Heart left ventricle (tissue), 16 donors: Measurements from ENCODE around the gene COX6A1. TPM values are rescaled to one million over a fixed set of nuclear protein-coding genes. Genes with fewer than 3 reads are reported as not detected.

ENCODE experiments used
- ATAC-seq, 4 donors: fragments of 200-7000 bp; cut with Tn5 transposase; one replicate each; pipeline ENCODE4 v1.9.1; 2020 to 2022; ENCODE audit warnings: moderate library complexity in 4 of 4, mild to moderate bottlenecking in 3 of 4, moderate number of reproducible peaks in 1 of 4
- DNase-seq, 5 donors: peaks; one replicate each; pipeline ENCODE4 v3.0.0-alpha.2; 2020
- H3K27ac ChIP-seq, 12 donors: fragments of 200-600 bp; sonication (generic) in 4 of 12; one replicate each; pipeline versions ENCODE4 v1.5.0 to v1.8.0; 2016 to 2022; ENCODE audit warnings: mild to moderate bottlenecking in 2 of 12
- H3K27me3 ChIP-seq, 9 donors: fragments of 200-600 bp; sonication (generic) in 2 of 9; one replicate each; pipeline versions ENCODE4 v1.5.1 to v1.8.0; 2016 to 2022; ENCODE audit warnings: mild to moderate bottlenecking in 3 of 9
- H3K36me3 ChIP-seq, 9 donors: fragments of 200-600 bp; sonication (generic) in 2 of 9; one replicate each; pipeline versions ENCODE4 v1.5.0 to v1.8.0; 2018 to 2022; ENCODE audit warnings: mild to moderate bottlenecking in 2 of 9
- H3K4me1 ChIP-seq, 12 donors: fragments of 200-600 bp; sonication (generic) in 4 of 12; one replicate each; pipeline versions ENCODE4 v1.5.0 to v1.8.0; 2016 to 2022; ENCODE audit warnings: mild to moderate bottlenecking in 3 of 12
- H3K4me3 ChIP-seq, 12 donors: fragments of 200-600 bp; sonication (generic) in 4 of 12; one replicate each; pipeline versions ENCODE4 v1.5.0 to v1.8.0; 2017 to 2022; ENCODE audit warnings: mild to moderate bottlenecking in 9 of 12, moderate library complexity in 4 of 12
- H3K9me3 ChIP-seq, 12 donors: fragments of 200-600 bp; sonication (generic) in 4 of 12; one replicate each; pipeline versions ENCODE4 v1.5.0 to v1.8.0; 2016 to 2022; ENCODE audit warnings: mild to moderate bottlenecking in 1 of 12
- POLR2A ChIP-seq, 2 donors: fragments of 450-650 bp; IDR thresholded peaks; one replicate each; pipeline ENCODE4 v1.6.1; 2017; ENCODE audit warnings: antibody characterized with exemption in 2 of 2, mild to moderate bottlenecking in 2 of 2, moderate library complexity in 2 of 2
- WGBS, 4 donors: extraction: QIAGEN DNeasy Blood & Tissue Kit in 2 of 4; methylation state at CpG; one replicate each; pipeline versions ENCODE4 v1.1.5 to v1.1.7; 2013 to 2018; 5-methylcytosine and 5-hydroxymethylcytosine counted together
- intact Hi-C, 10 donors: fragments of 100-400 bp; cut with DNase I; formaldehyde crosslinking; loops; one replicate each; pipeline versions ENCODE4 v1.11.1 to v1.14.2; 2022
- polyA plus RNA-seq, 2 donors: library from polyadenylated mRNA; stranded (reverse); fragments of 200-250 nt; gene quantifications; one replicate each; pipeline ENCODE4 v1.2.3, GENCODE V29; 2013
- total RNA-seq, 9 donors: library from RNA; depleted of rRNA in 2 of 9; stranded (reverse); fragments of >200 nt in 2 of 9; fragmentation: NEBNext Ultra II Directional in 3 of 9; extraction: Animal tissue kit (Norgen Biotek cat#: 25700) in 3 of 9; gene quantifications; one replicate each; pipeline versions ENCODE4 v1.1.0 to v1.2.4, GENCODE V29; 2016 to 2023
- TF ChIP-seq, protein P1 (sequence below), 12 donors: fragments of 200-600 bp; sonication (generic) in 4 of 12; IDR thresholded peaks; one replicate each; pipeline versions ENCODE4 v1.5.0 to v1.8.0; 2018 to 2022; ENCODE audit warnings: antibody characterized with exemption in 12 of 12, mild to moderate bottlenecking in 5 of 12
- donor health status: ischemic (EF 13 %, LVEDD 7.1; RV severe dilation, severe dysfunction).
- donor health status: healthy with polysubstance abuse.
- donor health status: DM: no; HTN: yes; CAD: no.
- donor health status: DM: no; HTN: no; CAD: no.
- donor health status: ischemic (EF 25% LVEDD 6.9; RV normal size, moderate dysfunction).
- donor health status: ischemic (EF 25% LVEDD 5.7; RV mildly dilated, moderate dysfunction).
- donor health status: healthy.
- donor health status: DM: yes; HTN: yes; CAD: no.
- donor health status: ischemic (EF 35%, LVEDD 5.7; RV mildly dilated, moderate dysfunction).
- donor health status: nonischemic (EF 11% LVEDD 7.7; RV severe dilation, severe dysfunction).
- donor health status: DM: yes; HTN: yes; CAD: no.
- donor health status: PGD.
- donor health status: ischemic (EF 29% LVEDD 5.4; RV normal size, mild dysfunction).
- donor health status: nonischemic (EF 23%, LVEDD 6.1; RV moderate dilation, normal function).

COX6A1 gene
- total and polyA plus RNA-seq, 11 donors = 117 to 708 (median 186) TPM

DNA sequence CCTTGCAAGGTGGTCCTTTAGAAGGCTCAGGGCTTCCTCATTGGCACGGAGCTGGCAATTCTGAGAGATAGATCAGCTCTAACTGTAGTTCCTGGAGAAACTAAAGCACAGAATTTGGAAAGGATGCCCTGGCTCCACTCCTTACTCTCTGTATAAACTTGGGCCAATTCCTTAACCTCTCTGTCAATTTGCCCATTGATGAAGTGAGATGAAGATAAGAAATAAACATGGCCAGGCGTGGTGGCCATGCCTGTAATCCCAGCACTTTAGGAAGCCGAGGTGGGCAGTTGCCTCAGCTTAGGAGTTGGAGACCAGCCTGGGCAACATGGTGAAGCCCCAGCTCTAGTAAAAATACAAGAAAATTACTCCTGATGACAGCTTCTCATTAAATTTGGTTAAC is 34.0 kb upstream of the COX6A1 start:
- no peak for ATAC-seq
- H3K36me3 ChIP-seq = no peaks in the 10 kb centered on the region
- TF ChIP-seq, protein P1, sequence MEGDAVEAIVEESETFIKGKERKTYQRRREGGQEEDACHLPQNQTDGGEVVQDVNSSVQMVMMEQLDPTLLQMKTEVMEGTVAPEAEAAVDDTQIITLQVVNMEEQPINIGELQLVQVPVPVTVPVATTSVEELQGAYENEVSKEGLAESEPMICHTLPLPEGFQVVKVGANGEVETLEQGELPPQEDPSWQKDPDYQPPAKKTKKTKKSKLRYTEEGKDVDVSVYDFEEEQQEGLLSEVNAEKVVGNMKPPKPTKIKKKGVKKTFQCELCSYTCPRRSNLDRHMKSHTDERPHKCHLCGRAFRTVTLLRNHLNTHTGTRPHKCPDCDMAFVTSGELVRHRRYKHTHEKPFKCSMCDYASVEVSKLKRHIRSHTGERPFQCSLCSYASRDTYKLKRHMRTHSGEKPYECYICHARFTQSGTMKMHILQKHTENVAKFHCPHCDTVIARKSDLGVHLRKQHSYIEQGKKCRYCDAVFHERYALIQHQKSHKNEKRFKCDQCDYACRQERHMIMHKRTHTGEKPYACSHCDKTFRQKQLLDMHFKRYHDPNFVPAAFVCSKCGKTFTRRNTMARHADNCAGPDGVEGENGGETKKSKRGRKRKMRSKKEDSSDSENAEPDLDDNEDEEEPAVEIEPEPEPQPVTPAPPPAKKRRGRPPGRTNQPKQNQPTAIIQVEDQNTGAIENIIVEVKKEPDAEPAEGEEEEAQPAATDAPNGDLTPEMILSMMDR (IDR thresholded peaks at IDR 0.05) = no peak
- TF ChIP-seq POLR2A (IDR thresholded peaks at IDR 0.05) = no peak
- 61 to 87% (median 81%) methylated on average over 3 of the region's 3 CpGs for WGBS, 4 donors
- H3K4me3 ChIP-seq = no peak overlapping the region
- peaks cover 0 to 6% (median 0%) of the 10 kb centered on the region in 9 donors for H3K27me3 ChIP-seq
- H3K9me3 ChIP-seq = no peaks in the 10 kb centered on the region
- no peak for DNase-seq
- H3K27ac ChIP-seq = no peak overlapping the region
- intact Hi-C loops = no loop called here
- no peaks in the 10 kb centered on the region for H3K4me1 ChIP-seq

DNA sequence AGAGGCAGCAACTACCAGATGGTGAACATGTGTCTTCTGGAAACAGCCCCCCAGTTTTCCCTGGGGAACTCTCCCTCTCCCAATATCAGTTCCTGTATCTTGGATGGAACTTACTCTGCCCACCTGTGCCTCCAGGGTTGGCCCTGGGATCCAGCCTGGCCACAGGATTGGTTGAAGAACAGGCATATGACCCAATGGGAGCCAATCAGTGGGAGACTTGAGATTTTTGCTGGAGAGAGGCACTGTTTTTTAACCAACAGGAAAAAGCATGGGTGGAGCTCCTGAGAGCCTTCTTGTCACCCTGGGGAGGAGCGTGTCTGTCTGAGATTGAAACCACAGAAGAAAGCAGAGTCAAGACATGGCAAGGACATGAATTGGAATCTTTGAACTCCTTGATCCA is 33.6 kb upstream of the COX6A1 start:
- Histone ChIP-seq H3K9me3 (no peaks in the 10 kb centered on the region), H3K4me1 (no peaks in the 10 kb centered on the region), H3K27ac (no peak overlapping the region), H3K36me3 (no peaks in the 10 kb centered on the region), H3K4me3 (no peak overlapping the region), H3K27me3 (peaks cover 0 to 6% (median 0%) of the 10 kb centered on the region in 9 donors)
- TF ChIP-seq POLR2A (IDR thresholded peaks at IDR 0.05) = no peak
- TF ChIP-seq, protein P1 (IDR thresholded peaks at IDR 0.05) = no peak
- no peak for ATAC-seq
- intact Hi-C loops = no loop called here
- DNase-seq = no peak
- 64 to 89% (median 73%) methylated on average over 1 of the region's 1 CpG for WGBS, 4 donors

DNA sequence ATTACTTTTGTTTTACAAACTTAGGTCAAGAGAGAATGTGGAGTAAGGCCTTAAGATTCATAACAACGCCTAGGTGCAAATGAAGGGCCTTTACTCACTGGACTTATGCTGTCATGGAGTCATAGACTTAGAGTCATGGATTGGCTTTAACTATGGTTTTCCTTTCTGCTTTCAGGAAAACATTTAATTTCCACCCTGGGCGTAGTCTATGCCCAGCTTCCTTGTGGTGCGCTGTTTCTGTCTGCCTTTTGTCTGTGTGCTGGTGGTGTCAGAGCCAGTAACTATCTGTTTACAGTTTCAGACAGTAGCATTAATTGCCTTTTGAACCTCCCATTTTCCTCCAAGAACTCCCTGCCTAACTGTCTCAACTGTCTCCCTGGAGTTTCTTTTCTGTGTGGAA is 31.8 kb upstream of the COX6A1 start:
- intact Hi-C loops = no loop called here
- ATAC-seq = no peak
- Histone ChIP-seq H3K4me3 (no peak overlapping the region), H3K9me3 (no peaks in the 10 kb centered on the region), H3K27ac (no peak overlapping the region), H3K4me1 (no peaks in the 10 kb centered on the region), H3K27me3 (no peaks in the 10 kb centered on the region), H3K36me3 (no peaks in the 10 kb centered on the region)
- WGBS, 4 donors = 73 to 83% (median 75%) methylated on average over 3 of the region's 3 CpGs
- TF ChIP-seq, protein P1 (IDR thresholded peaks at IDR 0.05) = no peak
- TF ChIP-seq POLR2A (IDR thresholded peaks at IDR 0.05) = no peak
- no peak for DNase-seq

DNA sequence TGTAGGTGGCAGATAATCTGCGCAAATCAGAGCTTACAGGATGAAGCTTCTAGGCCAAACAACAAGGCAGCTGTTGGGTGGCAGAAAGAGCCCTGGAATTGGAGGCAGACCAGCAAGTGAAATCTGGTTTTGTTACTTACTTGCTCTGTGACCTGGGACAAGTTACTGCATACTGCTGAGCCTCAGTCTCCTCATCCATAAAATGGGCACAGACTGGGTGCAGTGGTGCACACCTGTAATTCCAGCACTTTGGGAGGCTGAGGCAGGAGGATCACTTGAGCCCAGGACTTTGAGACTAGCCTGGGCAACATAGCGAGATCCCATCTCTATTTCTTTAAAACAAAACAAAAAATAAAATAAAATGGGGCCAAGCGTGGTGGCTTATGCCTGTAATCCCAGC is 31.4 kb upstream of the COX6A1 start:
- intact Hi-C loops = no loop called here
- TF ChIP-seq, protein P1 (IDR thresholded peaks at IDR 0.05) = no peak
- TF ChIP-seq POLR2A (IDR thresholded peaks at IDR 0.05) = no peak
- no peaks in the 10 kb centered on the region for H3K4me1 ChIP-seq
- 95 to 99% (median 96%) methylated on average over 3 of the region's 3 CpGs for WGBS, 4 donors
- no peaks in the 10 kb centered on the region for H3K36me3 ChIP-seq
- ATAC-seq (no peak), DNase-seq (no peak)
- no peak overlapping the region for H3K27ac ChIP-seq
- H3K4me3 ChIP-seq = no peak overlapping the region
- H3K9me3 ChIP-seq = no peaks in the 10 kb centered on the region
- no peaks in the 10 kb centered on the region for H3K27me3 ChIP-seq
